ENCODE results near the gene EEF1AKMT1. TPM values are rescaled to one million over a fixed set of nuclear protein-coding genes. Genes with fewer than 3 reads are reported as not detected.

The EEF1AKMT1 gene
- total RNA-seq, 1 donor from 2014 or later: 12.3 TPM

- Mint-ChIP-seq H3K27ac (no peak overlapping the region), H3K4me1 (peaks cover 29% of the 10 kb centered on the region), H3K27me3 (ENCODE audit: insufficient read depth, low read depth) (peaks cover 18% of the 10 kb centered on the region), H3K36me3 (no peaks in the 10 kb centered on the region), H3K4me3 (no peak overlapping the region), H3K9me3 (no peaks in the 10 kb centered on the region)
- TF ChIP-seq EZH2 (IDR thresholded peaks at IDR 0.05) (no peak), EZH2phosphoT487 (IDR thresholded peaks at IDR 0.05) (no peak)
- TF ChIP-seq, protein P1, sequence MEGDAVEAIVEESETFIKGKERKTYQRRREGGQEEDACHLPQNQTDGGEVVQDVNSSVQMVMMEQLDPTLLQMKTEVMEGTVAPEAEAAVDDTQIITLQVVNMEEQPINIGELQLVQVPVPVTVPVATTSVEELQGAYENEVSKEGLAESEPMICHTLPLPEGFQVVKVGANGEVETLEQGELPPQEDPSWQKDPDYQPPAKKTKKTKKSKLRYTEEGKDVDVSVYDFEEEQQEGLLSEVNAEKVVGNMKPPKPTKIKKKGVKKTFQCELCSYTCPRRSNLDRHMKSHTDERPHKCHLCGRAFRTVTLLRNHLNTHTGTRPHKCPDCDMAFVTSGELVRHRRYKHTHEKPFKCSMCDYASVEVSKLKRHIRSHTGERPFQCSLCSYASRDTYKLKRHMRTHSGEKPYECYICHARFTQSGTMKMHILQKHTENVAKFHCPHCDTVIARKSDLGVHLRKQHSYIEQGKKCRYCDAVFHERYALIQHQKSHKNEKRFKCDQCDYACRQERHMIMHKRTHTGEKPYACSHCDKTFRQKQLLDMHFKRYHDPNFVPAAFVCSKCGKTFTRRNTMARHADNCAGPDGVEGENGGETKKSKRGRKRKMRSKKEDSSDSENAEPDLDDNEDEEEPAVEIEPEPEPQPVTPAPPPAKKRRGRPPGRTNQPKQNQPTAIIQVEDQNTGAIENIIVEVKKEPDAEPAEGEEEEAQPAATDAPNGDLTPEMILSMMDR (IDR thresholded peaks at IDR 0.05): no peak
- no peak for DNase-seq (ENCODE audit: low spot score)
- Histone ChIP-seq H3K9ac (no peak overlapping the region), H3K79me2 (ENCODE audit: low read depth) (no peaks in the 10 kb centered on the region), H4K20me1 (ENCODE audit: low read depth) (no peaks in the 10 kb centered on the region), H3K27me3 (peaks cover 13% of the 10 kb centered on the region), H3K9me3 (ENCODE audit: low read depth) (no peaks in the 10 kb centered on the region), H3K4me2 (no peak overlapping the region), H3K27ac (no peak overlapping the region), H3F3A (ENCODE audit: low read depth) (peaks cover 17% of the 10 kb centered on the region), H3K36me3 (no peaks in the 10 kb centered on the region), H2AFZ (replicated peaks) (no peak overlapping the region), H3K4me1 (peaks cover 23% of the 10 kb centered on the region), H3K4me3 (no peak overlapping the region)
Measured at GRCh38 chr13:20709369-20709768, 64.4 kb downstream of the EEF1AKMT1 start.

DNA sequence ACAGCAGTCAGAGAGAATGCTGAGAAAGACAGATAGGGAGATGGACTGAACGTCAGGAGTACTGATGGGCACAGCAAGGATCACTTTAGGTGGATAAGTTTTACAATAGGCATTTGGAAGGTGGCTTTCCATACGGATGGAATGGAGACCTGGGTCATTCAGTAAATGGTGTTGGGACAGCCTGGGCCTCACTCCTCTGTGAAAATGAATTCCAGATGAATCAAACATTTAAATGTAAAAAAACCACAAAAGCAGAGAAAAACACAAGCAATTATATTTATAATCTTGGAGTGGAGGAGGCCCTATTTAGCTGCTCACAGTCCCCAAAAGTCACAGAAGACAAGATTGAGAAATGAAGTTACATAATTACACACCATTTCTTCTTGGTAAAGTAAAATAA, 65.5 kb downstream of the EEF1AKMT1 start:
- Histone ChIP-seq H4K20me1 (ENCODE audit: low read depth) (no peaks in the 10 kb centered on the region), H3K36me3 (no peaks in the 10 kb centered on the region), H3K9ac (no peak overlapping the region), H3F3A (ENCODE audit: low read depth) (peaks cover 17% of the 10 kb centered on the region), H2AFZ (replicated peaks) (no peak overlapping the region), H3K4me2 (no peak overlapping the region), H3K9me3 (ENCODE audit: low read depth) (no peaks in the 10 kb centered on the region), H3K27me3 (peaks cover 15% of the 10 kb centered on the region), H3K27ac (no peak overlapping the region), H3K4me3 (no peak overlapping the region), H3K79me2 (ENCODE audit: low read depth) (no peaks in the 10 kb centered on the region), H3K4me1 (peaks cover 14% of the 10 kb centered on the region)
- no peak overlapping the region for H3K4me3 Mint-ChIP-seq
- no peak for DNase-seq (ENCODE audit: low spot score)
- TF ChIP-seq, protein P1 (IDR thresholded peaks at IDR 0.05): no peak
- TF ChIP-seq EZH2phosphoT487 (IDR thresholded peaks at IDR 0.05) (no peak), EZH2 (IDR thresholded peaks at IDR 0.05) (no peak)
- H3K27ac Mint-ChIP-seq: no peak overlapping the region
- H3K36me3 Mint-ChIP-seq: no peaks in the 10 kb centered on the region
- H3K27me3 Mint-ChIP-seq (ENCODE audit: insufficient read depth, low read depth): peaks cover 17% of the 10 kb centered on the region
- no peaks in the 10 kb centered on the region for H3K9me3 Mint-ChIP-seq
- H3K4me1 Mint-ChIP-seq: peaks cover 18% of the 10 kb centered on the region

DNA sequence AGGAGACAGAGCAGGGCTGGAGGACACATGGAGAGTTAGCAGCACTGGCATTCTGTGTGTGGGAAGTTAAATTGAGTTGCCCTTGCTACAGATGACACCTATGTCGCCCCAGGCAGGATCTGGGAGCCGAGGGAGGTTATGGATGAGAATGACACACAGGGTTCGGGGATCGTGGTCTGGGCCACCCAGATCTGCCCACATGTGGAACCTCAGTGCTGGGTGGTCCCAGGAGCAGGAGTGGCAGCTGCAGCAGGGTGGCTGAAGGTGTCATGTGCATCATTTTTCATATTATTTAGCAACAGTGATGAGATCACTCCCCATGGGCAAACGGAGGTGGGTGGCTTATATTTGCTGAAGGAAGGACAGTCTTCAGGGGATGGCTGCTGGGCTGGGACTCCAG, 67.1 kb downstream of the EEF1AKMT1 start:
- Mint-ChIP-seq H3K9me3 (no peaks in the 10 kb centered on the region), H3K27me3 (ENCODE audit: insufficient read depth, low read depth) (peaks cover 25% of the 10 kb centered on the region)
- H3K27ac ChIP-seq: no peak overlapping the region

More for the DNA sequence above, 67.1 kb downstream of the EEF1AKMT1 start:
- Histone ChIP-seq H3F3A (ENCODE audit: low read depth) (peaks cover 16% of the 10 kb centered on the region), H3K79me2 (ENCODE audit: low read depth) (no peaks in the 10 kb centered on the region), H2AFZ (replicated peaks) (no peak overlapping the region), H3K4me3 (no peak overlapping the region), H3K4me2 (no peak overlapping the region), H3K4me1 (peaks cover 19% of the 10 kb centered on the region), H4K20me1 (ENCODE audit: low read depth) (peaks cover 12% of the 10 kb centered on the region), H3K9ac (no peak overlapping the region), H3K9me3 (ENCODE audit: low read depth) (no peaks in the 10 kb centered on the region), H3K27me3 (peaks cover 31% of the 10 kb centered on the region), H3K36me3 (no peaks in the 10 kb centered on the region)
- Mint-ChIP-seq H3K36me3 (no peaks in the 10 kb centered on the region), H3K4me3 (peak overlapping the region; percentile 60), H3K4me1 (peaks cover 11% of the 10 kb centered on the region), H3K27ac (no peak overlapping the region)
- TF ChIP-seq EZH2phosphoT487 (IDR thresholded peaks at IDR 0.05): no peak
- TF ChIP-seq, protein P1 (IDR thresholded peaks at IDR 0.05): no peak
- TF ChIP-seq EZH2 (IDR thresholded peaks at IDR 0.05): no peak
- no peak for DNase-seq (ENCODE audit: low spot score)
